Aorta (tissue), 5 donors: ENCODE data around the gene ARHGDIB. TPM values are rescaled to one million over a fixed set of nuclear protein-coding genes. Genes with fewer than 3 reads are reported as not detected.

ENCODE experiments used
- ATAC-seq: fragments of 200-7000 bp; cut with Tn5 transposase; one replicate; pipeline ENCODE4 v1.9.1; 2022; ENCODE audit warnings: moderate library complexity; ENCODE audit not compliant: low FRiP score
- DNase-seq, 2 donors: peaks; one replicate each; pipeline ENCODE4 v3.0.0-alpha.2; 2020
- H3K27ac ChIP-seq, 2 donors: one replicate each; pipeline ENCODE4 v1.5.1; 2013; ENCODE audit warnings: low read length in 2 of 2, mild to moderate bottlenecking in 2 of 2, moderate library complexity in 2 of 2, control low read depth in 1 of 2, inconsistent platforms in 1 of 2, low read depth in 1 of 2
- H3K27me3 ChIP-seq, 2 donors: one replicate each; pipeline ENCODE4 v1.6.1; 2013; ENCODE audit warnings: control low read depth in 1 of 2, low read length in 1 of 2, mild to moderate bottlenecking in 1 of 2, moderate library complexity in 1 of 2; ENCODE audit not compliant: insufficient read depth in 2 of 2, control insufficient read depth in 1 of 2
- H3K36me3 ChIP-seq, 2 donors: one replicate each; pipeline ENCODE4 v1.6.1; 2013; ENCODE audit warnings: control low read depth in 1 of 2, low read length in 1 of 2, mild to moderate bottlenecking in 1 of 2; ENCODE audit not compliant: insufficient read depth in 2 of 2, control insufficient read depth in 1 of 2
- H3K4me1 ChIP-seq, 2 donors: one replicate each; pipeline ENCODE4 v1.6.1; 2013; ENCODE audit warnings: low read length in 2 of 2, control low read depth in 1 of 2, mild to moderate bottlenecking in 1 of 2, moderate library complexity in 1 of 2; ENCODE audit not compliant: insufficient read depth in 2 of 2, control insufficient read depth in 1 of 2
- H3K4me3 ChIP-seq, 2 donors: one replicate each; pipeline ENCODE4 v1.5.1; 2013; ENCODE audit warnings: low read length in 2 of 2, control low read depth in 1 of 2, mild to moderate bottlenecking in 1 of 2
- H3K9me3 ChIP-seq: one replicate; pipeline ENCODE4 v1.6.1; 2013; ENCODE audit warnings: mild to moderate bottlenecking, low read length; ENCODE audit not compliant: control insufficient read depth
- WGBS, 2 donors: extraction: QIAGEN DNeasy Blood & Tissue Kit; methylation state at CpG; one replicate each; pipeline ENCODE4 v1.1.7; 2013; 5-methylcytosine and 5-hydroxymethylcytosine counted together
- intact Hi-C, 2 donors: fragments of 100-400 bp; cut with DNase I; formaldehyde crosslinking; loops; one replicate each; pipeline versions ENCODE4 v1.14.2 to v1.15.0; 2022
- polyA plus RNA-seq, 2 donors: library from polyadenylated mRNA; stranded (reverse); fragments of 200-250 nt; gene quantifications; one replicate each; pipeline ENCODE4 v1.2.3, GENCODE V29; 2013
- total RNA-seq, 2 donors: library from RNA; stranded (reverse); fragmentation: NEBNext Ultra II Directional; extraction: Animal tissue kit (Norgen Biotek cat#: 25700); gene quantifications; one replicate each; pipeline ENCODE4 v1.2.1, GENCODE V29; 2021
- donor health status: healthy with polysubstance abuse.
- donor health status: Bipolar disorder and iron deficiency.
- donor health status: DM: no; HTN: no; CAD: no.
- donor health status: DM: no; HTN: no; CAD: no.
- donor health status: DM: yes; HTN: yes; CAD: no.

Gene ARHGDIB
- total and polyA plus RNA-seq, 4 donors = 119 to 248 (median 152) TPM

DNA sequence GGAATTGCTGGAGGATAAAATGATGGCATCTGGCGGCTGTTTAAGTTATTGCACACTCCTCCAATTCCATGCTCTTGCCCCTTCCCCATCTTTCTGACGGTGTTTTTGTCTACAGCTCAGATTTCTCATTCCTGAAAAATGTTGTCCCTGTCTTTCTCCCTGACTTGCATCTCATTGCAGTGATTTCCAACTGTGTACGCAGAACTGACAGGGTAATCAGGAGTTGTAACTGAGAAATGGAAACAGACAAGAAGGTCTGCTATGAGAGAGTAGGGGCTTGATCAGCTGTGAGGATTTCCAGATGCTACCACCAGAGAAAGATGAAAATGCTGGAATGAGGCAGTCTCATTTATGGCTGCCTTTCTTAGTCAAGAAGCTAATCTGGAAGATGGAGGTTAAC, 24.4 kb downstream of the ARHGDIB start:
- Histone ChIP-seq H3K4me1 (no peaks in the 10 kb centered on the region), H3K36me3 (no peaks in the 10 kb centered on the region), H3K27ac (no peak overlapping the region), H3K9me3 (no peaks in the 10 kb centered on the region), H3K27me3 (no peaks in the 10 kb centered on the region), H3K4me3 (no peak overlapping the region)
- ATAC-seq = no peak
- WGBS, 2 donors = 98% methylated on average over 3 of the region's 3 CpGs
- intact Hi-C loops = loop anchor here in 1 of 2 donors (10.0 kb wide), 1 partner anchor 58 kb away; no protein-coding TSS in a partner anchor
- no peak for DNase-seq

DNA sequence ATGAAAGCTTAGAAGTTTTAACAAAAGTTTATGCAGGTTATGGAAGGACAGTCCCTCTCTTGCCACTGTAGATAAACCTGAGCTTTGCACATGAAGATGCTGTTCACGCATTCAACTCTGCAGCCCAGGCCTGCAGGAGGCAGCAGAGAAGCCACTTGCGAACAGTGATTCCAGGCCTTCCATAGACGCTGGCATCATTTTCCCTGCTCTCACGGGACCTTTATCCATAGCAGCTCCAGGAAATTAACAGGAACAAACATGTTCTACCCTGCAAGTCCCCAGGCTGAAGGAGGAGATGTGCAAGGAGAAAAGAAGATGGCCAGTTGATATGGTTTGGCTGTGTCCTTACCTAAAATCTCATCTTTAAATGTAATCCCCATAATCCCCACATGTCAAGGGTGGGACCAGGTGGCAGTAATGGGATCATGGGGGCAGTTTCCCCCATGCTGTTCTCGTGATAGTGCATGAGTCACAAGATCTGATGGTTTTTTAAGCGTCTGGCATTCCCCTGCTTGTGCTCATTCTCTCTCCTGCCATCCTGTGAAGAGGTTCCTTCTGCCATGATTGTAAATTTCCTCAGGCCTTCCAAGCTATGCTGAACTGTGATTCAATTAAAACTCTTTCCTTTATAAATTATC, 25.1 kb downstream of the ARHGDIB start:
- ATAC-seq (no peak), DNase-seq (no peak)
- Histone ChIP-seq H3K27ac (no peak overlapping the region), H3K9me3 (no peaks in the 10 kb centered on the region), H3K4me1 (peaks cover 0 to under 1% of the 10 kb centered on the region in 2 donors), H3K27me3 (no peaks in the 10 kb centered on the region), H3K4me3 (no peak overlapping the region), H3K36me3 (no peaks in the 10 kb centered on the region)
- intact Hi-C loops = loop anchor here in 1 of 2 donors (10.0 kb wide), 1 partner anchor 58 kb away; no protein-coding TSS in a partner anchor
- WGBS, 2 donors = 89 to 92% methylated on average over 6 of the region's 6 CpGs

DNA sequence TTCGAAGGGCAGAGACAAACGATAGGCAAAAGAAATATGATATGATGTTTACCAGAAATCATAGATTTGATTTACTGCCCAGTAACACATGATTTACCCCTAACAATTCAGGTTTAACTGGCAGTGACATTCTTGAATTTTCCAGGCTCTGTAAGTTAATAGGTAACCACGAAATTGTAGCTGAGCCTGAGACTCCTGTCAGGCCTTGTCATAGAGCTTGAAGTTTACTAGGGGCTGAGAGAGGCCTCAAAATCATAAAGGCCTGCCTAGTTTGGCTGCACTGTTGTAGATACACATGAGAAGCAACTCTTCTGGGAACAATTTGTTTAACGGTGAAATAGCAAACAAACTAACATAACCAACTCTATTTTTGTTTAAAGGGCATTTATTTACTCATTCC, 26.4 kb downstream of the ARHGDIB start:
- no peak overlapping the region for H3K27ac ChIP-seq
- intact Hi-C loops = loop anchor here in 1 of 2 donors (10.0 kb wide), 1 partner anchor 60 kb away; no protein-coding TSS in a partner anchor
- DNase-seq (no peak), ATAC-seq (no peak)
- H3K4me3 ChIP-seq = no peak overlapping the region
- H3K4me1 ChIP-seq = peaks cover 0 to 2% of the 10 kb centered on the region in 2 donors
- 48 to 53% methylated on average over 4 of the region's 4 CpGs for WGBS, 2 donors
- no peaks in the 10 kb centered on the region for H3K36me3 ChIP-seq
- H3K9me3 ChIP-seq = no peaks in the 10 kb centered on the region
- no peaks in the 10 kb centered on the region for H3K27me3 ChIP-seq

DNA sequence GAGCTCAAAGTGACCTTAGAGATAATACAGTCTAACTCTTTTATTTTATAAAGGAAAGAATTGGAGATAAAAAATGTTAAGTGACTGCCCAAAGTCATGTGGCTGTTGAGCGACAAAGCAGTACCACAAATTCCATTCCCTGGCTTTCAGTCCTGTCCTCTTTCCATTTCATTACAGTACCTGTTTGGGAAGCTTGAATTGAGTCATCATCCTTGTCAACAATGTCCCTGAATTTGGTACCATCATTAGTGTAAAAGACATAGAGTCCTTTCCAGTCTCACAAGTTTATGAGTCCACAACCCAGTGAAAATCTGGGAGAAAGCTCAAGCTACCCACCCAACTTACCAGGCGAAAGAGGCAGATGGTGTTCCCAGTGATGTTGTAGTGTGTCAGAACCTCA, 26.9 kb downstream of the ARHGDIB start:
- Histone ChIP-seq H3K4me3 (no peak overlapping the region), H3K4me1 (peaks cover 0 to 2% of the 10 kb centered on the region in 2 donors), H3K36me3 (no peaks in the 10 kb centered on the region), H3K27me3 (no peaks in the 10 kb centered on the region), H3K27ac (no peak overlapping the region), H3K9me3 (no peaks in the 10 kb centered on the region)
- intact Hi-C loops = loop anchor here in 1 of 2 donors (10.0 kb wide), 1 partner anchor 60 kb away; no protein-coding TSS in a partner anchor
- no peak for DNase-seq
- no peak for ATAC-seq
- 96 to 98% methylated on average over 2 of the region's 2 CpGs for WGBS, 2 donors

DNA sequence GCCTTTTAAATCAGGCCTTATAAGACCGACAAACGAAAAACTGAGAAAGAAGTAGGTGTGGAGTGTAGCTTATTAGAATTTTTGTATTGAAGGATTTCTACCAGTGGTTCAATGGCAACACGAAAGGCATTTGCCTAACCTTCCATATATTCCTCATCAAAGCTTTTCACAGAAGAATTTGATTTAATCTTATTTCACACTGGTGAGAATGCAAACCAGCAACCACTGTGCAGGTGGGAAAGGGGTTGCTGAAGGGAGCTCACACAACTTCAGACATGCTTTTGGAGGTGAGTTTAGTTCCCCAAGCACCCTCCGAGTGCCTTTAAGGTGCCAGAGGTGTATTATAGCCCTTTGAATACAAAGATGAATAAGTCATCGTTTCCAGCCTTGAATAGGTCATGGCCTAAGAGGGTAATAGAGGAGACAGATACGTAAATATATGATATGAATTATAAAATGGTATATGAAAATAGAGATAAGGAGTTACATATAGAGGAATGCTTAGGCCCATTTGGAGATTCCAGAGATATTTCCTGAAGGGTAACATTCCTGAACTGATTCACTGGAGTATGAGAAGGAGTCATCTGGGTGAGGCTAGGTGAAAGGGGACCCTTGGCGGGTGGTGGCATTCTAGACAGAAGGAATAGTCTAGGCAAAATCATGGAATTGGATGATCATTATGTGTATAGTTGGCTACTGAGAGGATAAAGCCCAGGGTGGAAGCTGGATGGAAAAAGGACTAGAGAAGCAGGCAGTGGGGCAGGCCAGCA, 29.4 kb downstream of the ARHGDIB start:
- peaks cover 0 to 2% of the 10 kb centered on the region in 2 donors for H3K4me1 ChIP-seq
- WGBS, 2 donors = 87 to 89% methylated on average over 7 of the region's 7 CpGs
- no peaks in the 10 kb centered on the region for H3K27me3 ChIP-seq
- H3K9me3 ChIP-seq = no peaks in the 10 kb centered on the region
- H3K36me3 ChIP-seq = no peaks in the 10 kb centered on the region
- intact Hi-C loops = loop anchor here in 1 of 2 donors (2.0 to 10.0 kb wide), 2 partner anchors 49 to 63 kb away; no protein-coding TSS in a partner anchor
- ATAC-seq (no peak), DNase-seq (no peak)
- H3K4me3 ChIP-seq = no peak overlapping the region
- no peak overlapping the region for H3K27ac ChIP-seq

DNA sequence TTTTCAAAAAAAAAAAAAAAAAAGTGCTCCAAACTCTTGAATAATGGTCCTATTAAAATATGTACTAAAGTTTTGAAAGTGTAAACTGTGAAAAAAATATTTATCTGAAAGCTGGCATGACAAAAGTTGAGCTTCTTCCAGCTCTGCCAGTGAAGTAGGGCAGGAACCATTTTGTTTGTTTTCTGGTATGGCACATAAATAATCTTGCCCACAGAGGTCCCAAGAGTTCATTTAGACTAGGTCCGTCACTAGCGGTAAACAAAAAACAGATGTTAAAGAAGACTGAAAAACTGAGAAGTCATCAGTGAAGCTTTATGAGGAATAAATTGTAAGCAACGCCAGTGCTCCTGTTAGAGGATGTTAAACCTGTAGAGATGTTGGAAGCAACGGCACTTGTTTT, 30.0 kb downstream of the ARHGDIB start:
- intact Hi-C loops = loop anchor here in 1 of 2 donors (2.0 to 10.0 kb wide), 2 partner anchors 49 to 63 kb away; no protein-coding TSS in a partner anchor
- 65 to 66% methylated on average over 4 of the region's 4 CpGs for WGBS, 2 donors
- H3K4me1 ChIP-seq = peaks cover 0 to 2% of the 10 kb centered on the region in 2 donors
- DNase-seq (no peak), ATAC-seq (no peak)
- no peak overlapping the region for H3K27ac ChIP-seq
- no peaks in the 10 kb centered on the region for H3K36me3 ChIP-seq
- H3K9me3 ChIP-seq = no peaks in the 10 kb centered on the region
- H3K4me3 ChIP-seq = no peak overlapping the region
- no peaks in the 10 kb centered on the region for H3K27me3 ChIP-seq

DNA sequence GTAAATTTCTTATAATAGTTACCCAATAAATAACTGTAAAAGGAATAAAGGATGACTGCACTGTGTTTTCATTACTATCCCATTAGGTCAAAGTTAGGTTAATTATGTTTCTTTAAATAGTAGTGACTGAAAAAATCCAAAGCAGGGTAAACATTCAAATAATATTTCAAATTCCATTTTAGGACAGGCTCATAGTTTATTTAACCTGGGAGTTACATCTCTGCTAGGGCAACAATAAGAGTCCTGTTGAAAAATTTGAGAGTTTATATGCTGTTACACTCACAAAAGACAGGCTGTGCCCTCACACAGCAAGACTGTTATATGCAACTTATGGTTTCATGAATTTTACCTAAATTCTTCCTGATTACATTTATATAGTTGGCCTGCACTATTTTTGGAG, 31.1 kb downstream of the ARHGDIB start:
- Histone ChIP-seq H3K4me1 (peaks cover 0 to 2% of the 10 kb centered on the region in 2 donors), H3K36me3 (no peaks in the 10 kb centered on the region), H3K27me3 (no peaks in the 10 kb centered on the region), H3K4me3 (no peak overlapping the region), H3K27ac (no peak overlapping the region), H3K9me3 (no peaks in the 10 kb centered on the region)
- no peak for DNase-seq
- intact Hi-C loops = loop anchor here in 1 of 2 donors (2.0 to 10.0 kb wide), 2 partner anchors 47 to 65 kb away; no protein-coding TSS in a partner anchor
- peak; percentile 38 for ATAC-seq

DNA sequence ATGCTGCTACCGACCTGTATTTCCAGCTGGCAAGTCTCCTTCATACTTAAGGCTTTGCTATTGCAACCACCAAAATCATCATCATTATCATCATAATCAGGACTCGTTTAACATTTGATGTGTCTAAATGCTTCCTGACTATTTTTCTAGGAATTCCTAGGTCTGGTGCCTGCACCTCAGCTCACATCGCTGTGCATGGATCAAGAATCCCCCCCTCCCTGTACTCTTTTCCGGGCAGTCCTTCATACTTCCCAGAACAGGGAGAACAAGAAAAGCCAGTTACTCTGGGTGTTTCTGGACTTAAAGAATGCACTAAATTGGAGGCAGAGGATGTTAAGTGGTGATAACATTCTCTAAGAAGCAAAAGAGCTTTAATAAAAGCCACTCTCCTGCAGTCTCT, 32.5 kb downstream of the ARHGDIB start:
- H3K4me1 ChIP-seq = peaks cover 0 to 2% of the 10 kb centered on the region in 2 donors
- H3K27ac ChIP-seq = peak overlapping the region; percentile 36 to 86
- ATAC-seq (peak; percentile 53), DNase-seq (no peak)
- peak overlapping the region in 1 of 2 donors; percentile 58 for H3K4me3 ChIP-seq
- H3K36me3 ChIP-seq = no peaks in the 10 kb centered on the region
- H3K27me3 ChIP-seq = no peaks in the 10 kb centered on the region
- WGBS, 2 donors = 3 to 6% methylated on average over 4 of the region's 4 CpGs
- intact Hi-C loops = no loop called here
- H3K9me3 ChIP-seq = no peaks in the 10 kb centered on the region
